ENCODE data around the gene RNF182. TPM values are rescaled to one million over a fixed set of nuclear protein-coding genes. Genes with fewer than 3 reads are reported as not detected.
"Not testable (repeated sequence)": the region's sequence is repeated elsewhere in the genome, so short reads cannot be mapped to it uniquely, and the experiment has no call there.

The RNF182 gene
- total RNA-seq, 1 donor from 2014 or later, result not detected

DNA sequence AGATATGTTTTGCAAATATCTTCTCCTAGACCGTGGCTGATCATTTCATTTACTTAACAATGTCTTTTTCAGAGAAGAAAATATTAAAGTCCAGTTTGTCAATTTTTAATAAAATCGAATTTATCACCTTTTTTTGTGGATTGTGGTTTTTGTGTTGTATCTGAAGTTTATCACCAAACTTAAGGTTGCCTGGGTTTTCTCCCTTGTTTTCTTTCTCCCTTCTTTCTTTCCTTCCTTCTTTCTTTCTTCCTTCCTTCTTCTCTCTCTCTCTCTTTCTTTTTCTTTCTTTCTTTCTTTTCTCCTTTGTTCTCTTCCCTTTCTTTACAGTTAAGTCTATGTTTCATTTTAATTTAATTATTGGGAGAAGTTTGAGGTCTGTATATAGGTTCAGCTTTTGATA lies 68.7 kb downstream of the RNF182 start:
- intact Hi-C loops (cut with micrococcal nuclease), result no loop called here

DNA sequence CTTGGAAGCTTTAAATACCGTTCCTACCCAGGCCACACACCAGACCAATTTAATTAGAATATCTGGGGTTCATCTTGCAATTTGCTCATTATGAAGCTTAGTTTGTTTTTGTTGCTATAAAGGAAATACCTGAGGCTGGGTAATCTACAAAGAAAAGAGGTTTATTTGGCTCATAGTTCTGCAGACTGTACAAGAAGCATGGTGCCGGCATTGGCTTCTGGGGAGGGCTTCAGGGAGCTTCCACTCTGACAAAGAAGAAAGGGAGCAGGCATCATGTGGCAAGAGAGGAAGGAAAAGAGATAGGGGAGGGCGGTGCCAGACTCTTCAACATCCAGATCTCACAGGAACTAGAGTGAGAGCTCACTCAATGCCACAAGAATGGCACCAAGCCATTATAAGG lies 73.6 kb downstream of the RNF182 start:
- intact Hi-C loops (cut with micrococcal nuclease), result no loop called here

DNA sequence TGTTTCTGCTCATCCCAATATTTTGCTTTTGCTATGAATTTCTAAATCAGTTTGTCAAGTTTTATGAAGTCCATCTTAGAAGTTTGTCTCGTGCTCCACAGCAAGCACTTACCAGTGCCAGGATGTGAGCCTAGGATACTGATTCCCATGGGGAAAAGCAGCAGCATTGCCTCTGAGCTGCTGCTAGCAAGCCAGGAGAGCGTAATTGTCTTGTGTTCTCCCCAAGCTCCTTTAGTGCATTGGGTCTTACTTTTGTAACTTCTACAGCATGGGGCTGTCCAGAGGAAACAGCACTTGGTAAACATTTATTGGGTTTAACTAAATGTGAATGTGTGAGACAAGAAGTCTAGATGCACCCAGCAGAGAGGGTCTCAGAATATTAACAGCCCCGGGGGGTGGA lies 76.1 kb downstream of the RNF182 start:
- intact Hi-C loops (cut with micrococcal nuclease), result no loop called here

DNA sequence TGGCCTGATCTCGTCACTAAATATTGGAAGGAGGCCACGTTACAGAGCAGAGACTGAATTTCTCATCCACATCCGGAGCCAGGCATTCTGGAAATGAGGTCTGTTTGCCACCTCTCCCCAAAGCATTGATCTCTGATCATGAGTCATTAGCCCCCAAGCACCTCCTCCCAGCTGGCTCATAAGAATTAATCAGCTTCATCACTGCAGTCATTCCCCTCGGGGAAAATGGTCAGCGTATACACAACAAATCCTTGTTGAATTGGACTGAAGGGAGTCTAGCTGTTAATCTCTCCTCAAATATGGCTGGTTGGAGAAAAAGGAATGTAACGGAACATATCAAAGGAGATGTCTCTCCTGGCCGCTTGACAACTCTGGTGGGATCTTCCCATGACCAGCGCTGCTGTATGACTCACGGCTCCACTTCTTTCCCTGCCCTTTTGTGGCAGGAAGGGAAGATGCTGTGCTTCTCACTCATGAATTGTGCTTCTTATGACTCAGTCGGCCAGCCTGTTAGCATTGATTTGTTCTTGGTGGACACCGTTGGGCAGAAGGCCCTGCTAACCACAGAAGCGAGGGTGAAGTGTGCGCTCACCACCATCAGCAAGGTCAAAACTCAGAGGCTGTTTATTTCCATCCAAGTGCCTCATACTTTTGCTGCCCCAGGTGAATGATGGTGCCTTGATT lies 76.7 kb downstream of the RNF182 start:
- intact Hi-C loops (cut with micrococcal nuclease), result no loop called here

DNA sequence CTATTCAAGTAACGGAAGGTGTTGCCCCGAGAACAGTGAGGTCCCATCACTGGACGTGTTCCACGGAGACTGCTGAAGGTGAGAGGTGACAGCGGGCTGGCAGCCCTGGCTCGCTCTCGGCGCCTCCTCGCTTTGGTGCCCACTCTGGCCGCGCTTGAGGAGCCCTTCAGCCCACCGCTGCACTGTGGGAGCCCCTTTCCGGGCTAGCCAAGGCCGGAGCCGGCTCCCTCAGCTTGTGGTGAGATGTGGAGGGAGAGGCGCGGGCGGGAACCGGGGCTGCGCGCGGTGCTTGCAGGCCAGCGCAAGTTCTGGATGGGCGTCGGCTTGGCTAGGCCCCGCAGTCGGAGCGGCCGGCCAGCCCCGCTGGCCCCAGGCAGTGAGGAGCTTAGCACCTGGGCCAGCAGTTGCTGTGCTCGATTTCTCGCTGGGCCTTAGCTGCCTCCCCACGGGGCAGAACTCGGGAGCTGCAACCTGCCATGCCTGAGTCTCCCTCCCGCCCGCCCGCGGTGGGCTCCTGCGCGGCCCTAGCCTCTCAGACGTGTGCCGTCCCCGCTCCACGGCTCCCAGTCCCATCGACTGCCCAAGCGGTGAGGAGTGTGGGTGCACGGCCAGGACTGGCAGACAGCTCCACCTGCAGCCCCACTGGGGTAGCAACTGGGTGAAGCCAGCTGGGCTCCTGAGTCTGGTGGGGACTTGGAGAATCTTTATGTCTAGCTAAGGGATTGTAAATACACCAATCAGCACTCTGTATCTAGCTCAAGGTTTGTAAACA lies 77.6 kb downstream of the RNF182 start:
- intact Hi-C loops (cut with micrococcal nuclease), result no loop called here

DNA sequence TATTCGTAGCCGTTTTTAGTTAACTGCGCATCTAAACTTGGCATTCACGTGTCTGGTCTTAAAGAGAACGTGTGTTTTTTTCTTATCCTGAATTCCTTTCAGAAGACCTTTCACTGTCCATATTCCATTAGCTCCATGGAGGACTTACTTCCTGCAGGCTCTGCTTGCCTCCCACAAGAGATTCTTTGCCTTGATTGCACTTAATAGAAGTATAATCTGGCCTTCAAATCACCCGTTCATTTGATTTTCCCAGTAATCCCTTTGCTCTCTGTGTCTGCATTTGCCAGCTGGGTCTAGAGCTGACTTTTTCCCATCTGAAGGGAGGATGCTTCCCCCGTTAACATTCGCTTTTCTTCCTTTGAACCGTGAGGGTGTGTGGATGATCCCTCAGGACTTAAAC lies 79.5 kb downstream of the RNF182 start:
- intact Hi-C loops (cut with micrococcal nuclease), result no loop called here

DNA sequence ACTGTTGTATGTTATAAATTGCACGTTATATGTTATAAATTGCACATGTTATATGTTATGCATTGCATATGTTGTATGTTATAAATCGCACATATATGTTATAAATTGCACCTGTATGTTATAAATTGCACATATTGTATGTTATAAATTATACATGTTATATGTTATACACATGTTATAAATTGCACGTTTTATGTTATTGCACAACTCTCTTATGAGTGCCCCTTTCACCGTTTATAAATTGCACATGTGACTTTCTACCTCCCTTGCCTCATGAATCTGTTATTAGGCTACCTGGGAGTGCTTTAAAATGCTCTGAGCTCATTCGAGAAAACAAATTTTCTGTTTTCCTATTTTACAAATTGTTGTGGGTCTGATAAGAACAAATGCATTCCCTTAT lies 84.1 kb downstream of the RNF182 start:
- intact Hi-C loops (cut with micrococcal nuclease), result no loop called here

DNA sequence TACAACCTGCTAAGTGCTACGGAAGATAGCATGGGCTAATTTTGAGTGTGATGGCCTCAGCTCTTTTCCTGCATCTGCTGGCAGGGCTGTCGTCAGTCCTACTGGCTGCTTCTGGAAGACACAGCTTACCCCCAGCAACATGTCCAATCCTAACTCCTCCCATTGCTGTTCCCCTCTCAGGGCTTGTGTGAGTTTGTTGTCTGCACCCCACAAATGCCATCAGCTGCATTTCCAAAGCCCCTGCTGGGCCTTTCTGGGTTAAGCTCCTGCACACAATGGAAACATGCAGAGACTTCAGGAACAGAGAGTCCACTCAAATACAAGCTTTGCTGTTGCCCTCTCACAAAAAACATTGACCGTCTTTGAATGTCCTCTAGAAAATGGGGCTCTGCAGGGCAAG lies 84.7 kb downstream of the RNF182 start:
- intact Hi-C loops (cut with micrococcal nuclease), result no loop called here

DNA sequence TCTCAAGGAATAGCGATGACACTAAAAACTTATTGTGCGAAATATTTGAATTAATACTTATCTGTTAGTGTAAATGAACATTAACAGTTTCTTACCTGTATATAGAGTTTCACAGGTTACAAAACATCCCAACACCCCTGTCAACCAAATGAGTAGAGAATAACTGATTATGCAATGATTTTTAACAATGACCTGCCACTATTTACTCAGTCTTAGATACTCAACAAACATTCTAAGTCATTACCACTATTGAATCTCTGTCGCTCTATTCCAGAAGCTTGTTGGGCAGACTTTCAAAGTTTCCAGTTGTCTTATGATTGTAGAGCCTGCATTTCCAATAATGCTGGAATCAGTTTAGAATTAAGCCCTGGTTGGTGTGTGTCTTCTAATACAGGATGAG lies 85.5 kb downstream of the RNF182 start:
- intact Hi-C loops (cut with micrococcal nuclease), result no loop called here

DNA sequence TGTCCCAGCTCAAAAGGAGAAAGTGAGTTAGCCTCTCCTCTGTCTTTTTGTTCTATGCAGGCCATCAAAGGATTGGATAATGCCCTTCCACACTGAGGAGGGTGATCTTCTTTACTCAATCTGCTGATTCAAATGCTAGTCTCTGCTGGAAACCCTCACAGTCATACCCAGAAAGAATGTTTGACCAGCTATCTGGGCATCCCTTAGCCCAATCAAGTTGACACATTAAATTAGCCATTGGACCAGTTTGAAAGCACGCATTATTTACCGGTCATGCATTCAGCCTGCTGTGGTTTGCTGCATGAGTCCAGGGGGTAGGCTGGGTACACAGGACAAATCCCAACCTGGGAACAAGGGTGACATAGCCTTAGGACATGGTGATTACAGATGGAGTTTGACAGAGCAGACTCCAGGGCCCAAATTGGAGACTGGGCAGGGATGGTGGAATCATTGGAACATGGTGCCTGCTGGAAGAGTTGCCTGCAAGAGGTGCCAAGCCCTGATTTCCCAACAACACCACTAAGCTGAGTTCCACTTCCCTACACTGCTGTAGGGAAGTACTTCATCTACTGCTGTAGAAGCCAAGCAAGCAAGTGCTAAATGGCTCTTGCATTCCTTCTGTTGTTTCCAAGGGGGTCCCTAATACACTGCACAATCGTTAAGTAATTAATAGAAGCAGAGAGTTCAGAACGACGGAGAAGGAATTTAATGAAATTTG lies 87.7 kb downstream of the RNF182 start:
- intact Hi-C loops (cut with micrococcal nuclease), result no loop called here

DNA sequence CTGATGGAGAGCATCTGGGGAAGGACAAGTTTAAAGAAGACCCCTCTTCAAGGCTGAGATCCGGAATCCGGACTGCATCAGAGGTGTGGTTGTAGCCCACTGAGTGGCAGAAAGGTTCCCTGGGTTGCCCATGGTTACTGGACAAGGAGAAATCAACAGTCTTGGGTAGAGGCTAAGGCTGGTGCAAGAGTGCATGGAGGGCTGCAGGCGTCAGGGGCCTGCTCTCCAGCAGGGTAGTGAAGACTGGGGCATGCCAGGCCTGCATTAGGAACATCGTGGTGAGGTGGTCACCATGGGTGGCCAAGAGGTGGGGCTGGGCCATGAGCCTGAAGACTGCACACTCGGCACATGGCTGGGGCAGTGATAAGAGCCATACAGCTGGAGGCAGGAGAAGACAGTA lies 91.2 kb downstream of the RNF182 start:
- intact Hi-C loops (cut with micrococcal nuclease), result no loop called here

DNA sequence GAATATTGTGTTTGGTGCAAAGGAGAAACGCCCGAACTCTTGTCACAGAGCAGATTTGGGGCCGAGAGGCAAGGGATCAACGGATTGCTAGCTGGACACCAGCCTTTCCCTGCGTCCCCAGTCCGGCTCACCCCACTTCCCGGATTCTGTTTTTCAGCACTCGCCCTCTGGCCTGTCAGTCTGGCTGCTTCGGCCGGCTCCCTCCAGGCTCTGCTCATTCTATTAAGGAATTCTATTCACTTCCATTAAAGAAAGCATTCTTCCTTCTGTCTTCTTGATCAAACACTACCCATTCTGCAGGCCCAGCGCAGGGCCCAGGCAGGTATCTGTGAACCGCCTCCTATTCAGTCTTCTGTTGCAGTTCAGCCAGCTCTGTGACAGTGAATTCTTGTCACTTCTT lies 91.7 kb downstream of the RNF182 start:
- intact Hi-C loops (cut with micrococcal nuclease), result no loop called here

DNA sequence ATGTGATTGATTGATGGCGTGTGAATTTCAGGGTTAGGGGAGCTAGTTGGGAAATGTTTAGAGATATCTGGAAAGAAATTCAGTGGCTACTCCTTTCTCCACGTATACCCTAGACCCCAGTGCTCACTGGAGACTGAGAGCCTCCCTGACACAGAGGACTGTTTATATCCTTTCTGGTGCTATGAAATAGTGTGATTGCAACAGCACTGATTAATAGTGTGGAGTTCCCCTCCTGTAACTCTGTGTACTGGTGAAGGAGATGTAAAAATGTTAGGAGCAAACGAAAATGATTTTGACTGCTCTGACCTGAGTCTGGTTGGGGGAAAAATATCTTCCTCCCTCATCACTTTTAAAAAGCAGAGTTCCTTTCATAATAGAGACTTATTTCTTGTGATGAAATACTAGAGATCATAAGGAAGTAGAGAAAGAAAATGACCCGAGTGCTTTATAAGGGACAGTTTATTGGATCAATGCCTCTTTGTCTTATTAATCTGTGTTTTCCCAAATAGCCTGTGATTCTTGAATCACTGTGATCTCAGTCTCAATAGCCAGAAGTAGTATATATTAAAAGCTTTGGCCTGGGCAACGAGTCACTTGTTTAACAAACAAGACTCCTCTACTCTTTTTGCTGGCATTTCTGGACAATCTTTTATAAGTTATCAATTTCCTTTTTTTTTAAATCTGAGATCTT lies 92.3 kb downstream of the RNF182 start:
- intact Hi-C loops (cut with micrococcal nuclease), result no loop called here

DNA sequence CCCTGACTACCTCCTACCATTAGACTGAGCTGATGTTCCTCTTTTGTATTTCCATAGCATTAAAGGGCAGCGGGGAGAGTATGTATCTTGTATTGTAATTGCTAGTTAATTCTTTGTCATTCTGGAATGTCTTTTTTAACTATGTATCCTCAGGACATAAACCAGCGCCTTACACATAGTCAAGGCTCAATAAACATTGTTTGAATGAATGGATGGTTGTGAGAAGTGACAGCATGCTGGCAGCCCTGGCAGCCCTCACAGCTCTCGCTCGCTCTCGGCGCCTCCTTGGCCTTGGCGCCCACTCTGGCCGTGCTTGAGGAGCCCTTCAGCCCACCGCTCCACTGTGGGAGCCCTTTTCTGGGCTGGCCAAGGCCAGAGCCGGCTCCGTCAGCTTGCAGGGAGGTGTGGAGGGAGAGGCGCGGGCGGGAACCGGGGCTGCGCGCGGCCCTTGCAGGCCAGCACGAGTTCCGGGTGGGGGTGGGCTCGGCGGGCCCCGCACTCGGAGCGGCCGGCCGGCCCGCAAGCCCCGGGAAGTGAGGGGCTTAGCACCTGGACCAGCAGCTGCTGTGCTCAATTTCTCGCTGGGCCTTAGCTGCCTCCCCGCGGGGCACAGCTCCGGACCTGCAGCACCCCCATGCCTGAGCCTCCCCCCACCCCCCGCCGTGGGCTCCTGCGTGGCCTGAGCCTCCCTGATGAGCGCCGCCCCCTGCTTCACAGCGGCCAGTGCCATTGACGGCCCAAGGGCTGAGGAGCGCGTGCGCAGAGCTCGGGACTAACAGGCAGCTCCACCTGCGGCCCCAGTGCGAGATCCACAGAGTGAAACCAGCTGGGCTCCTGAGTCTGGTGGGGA lies 93.1 kb downstream of the RNF182 start:
- intact Hi-C loops (cut with micrococcal nuclease), result no loop called here

DNA sequence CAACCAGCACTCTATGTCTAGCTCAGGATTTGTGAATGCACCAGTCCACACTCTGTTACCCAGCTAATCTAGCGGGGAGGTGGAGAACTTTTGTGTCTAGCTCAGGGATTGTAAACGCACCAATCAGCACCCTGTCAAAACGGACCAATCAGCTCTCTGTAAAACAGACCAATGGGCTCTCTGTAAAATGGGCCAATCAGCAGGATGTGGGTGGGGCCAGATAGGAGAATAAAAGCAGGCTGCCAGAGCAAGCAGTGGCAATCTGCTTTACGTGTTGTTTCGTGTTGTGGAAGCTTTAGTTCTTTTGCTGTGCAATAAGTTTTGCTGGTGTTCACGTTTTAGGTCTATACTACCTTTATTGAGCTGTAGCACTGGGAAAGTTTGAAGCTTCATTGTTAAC lies 93.8 kb downstream of the RNF182 start:
- intact Hi-C loops (cut with micrococcal nuclease), result not testable (repeated sequence)

DNA sequence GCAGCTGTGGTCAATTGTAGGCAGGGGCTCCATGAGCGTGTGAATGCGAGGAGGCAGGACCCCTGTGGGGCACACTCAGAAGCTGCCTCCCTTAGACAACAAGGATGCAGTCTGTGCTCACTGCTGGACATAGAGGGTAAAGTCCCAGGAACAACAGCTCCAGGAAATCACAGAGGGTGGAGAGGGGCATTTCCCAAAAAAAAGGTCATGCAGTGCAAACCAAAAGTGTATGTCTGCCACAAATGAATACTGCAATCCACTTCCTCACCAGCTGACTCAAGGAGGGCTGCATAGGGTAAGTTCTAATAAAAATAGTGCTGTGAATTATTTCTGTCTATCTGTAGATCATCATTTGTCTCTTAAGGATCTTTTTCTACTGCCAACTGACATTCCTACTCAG lies 95.8 kb downstream of the RNF182 start:
- intact Hi-C loops (cut with micrococcal nuclease), result no loop called here

DNA sequence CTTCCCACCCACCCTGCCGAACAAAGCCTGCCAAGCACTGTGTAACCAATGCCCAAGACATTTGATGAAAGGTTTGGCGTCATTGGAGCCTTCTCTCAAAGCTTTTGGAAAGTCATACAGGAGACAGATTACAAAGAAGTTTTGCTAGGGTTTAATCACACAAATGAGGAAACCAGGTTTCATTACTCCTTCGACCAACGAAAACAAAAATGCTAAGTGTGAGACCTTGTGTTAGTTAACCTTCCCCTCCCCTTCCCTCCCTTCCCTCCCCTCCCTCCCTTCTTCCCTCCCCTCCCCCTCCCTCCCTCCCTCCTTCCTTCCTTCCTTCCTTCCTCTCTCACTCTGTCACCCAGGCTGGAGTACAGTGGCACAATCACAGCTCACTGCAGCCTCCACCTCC lies 96.7 kb downstream of the RNF182 start:
- intact Hi-C loops (cut with micrococcal nuclease), result no loop called here

DNA sequence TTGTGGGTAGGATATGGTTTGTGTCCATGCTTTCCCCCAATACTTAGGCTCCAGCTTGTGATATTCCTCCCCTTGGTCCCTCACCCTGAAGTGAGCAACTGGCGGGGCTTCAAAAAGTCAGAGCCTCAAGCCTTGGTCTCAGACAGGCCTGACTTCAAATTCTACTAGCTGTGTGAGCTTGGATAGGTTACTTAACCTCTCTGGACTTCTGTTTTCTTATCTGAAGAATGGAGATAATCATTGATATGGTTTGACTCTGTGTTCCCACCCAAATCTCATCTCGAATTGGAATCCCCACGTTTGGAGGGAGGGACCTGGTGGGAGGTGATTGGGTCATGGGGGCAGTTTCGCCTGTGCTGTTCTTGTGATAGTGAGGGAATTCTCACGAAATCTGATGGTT lies 97.9 kb downstream of the RNF182 start:
- intact Hi-C loops (cut with micrococcal nuclease), result no loop called here

DNA sequence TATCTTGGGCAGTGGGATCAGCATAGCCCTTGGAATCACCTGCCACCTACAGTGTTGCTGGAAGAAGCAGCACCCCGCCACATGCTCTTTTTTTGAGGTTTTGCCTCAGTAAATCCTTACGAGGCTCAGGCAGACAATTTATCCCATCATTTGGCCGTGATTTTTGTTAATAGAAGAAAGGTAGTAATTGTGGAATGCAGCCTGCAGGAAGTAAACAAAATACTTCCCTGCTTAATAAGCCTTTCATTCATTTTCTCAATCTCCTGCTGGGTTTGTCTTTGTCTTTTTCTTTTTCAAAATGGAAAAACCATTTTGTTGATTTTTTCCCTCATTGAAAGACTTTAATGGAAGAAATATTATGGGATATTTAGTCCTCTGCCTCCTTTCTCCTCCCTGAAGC lies 99.1 kb downstream of the RNF182 start:
- intact Hi-C loops (cut with micrococcal nuclease), result no loop called here

DNA sequence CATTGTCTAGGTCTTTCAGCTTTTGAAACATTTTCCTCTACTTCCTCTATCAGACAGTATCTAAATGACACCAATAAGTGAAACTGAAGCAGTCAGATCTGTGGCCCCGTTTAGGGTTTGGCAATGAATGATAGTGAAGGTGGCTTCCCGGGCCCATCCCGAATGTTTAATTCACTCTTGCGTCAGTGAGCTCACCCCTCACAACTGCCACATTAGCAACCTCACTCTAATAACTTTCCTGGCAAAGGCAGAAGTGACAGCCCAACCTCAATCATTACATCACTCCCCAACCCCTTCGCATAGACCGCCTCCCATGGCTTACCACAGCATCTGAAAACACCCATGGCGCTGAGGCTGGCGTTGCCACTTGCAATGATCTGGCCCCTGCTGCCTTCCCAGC lies 100.4 kb downstream of the RNF182 start:
- intact Hi-C loops (cut with micrococcal nuclease), result no loop called here
